Kidney (tissue), 14 donors: ENCODE results near the gene UGGT2. TPM values are rescaled to one million over a fixed set of nuclear protein-coding genes. Genes with fewer than 3 reads are reported as not detected.
A peak's percentile ranks its signal among the peaks of the same experiment; 100 is the strongest.
"Not testable (repeated sequence)": the region's sequence is repeated elsewhere in the genome, so short reads cannot be mapped to it uniquely, and the experiment has no call there.

Experiments
- DNase-seq, 5 donors: peaks; one replicate each; pipeline ENCODE4 v3.0.0-alpha.2; 2013 to 2020
- FAIRE-seq: peaks from 2 replicates; lab custom pipeline; 2012; peaks lifted over from hg19 to GRCh38; lab: Jason Lieb, UNC
- H3K27ac ChIP-seq, 2 donors: one replicate each; pipeline ENCODE4 v1.7.0; 2013; ENCODE audit warnings: low read depth in 2 of 2, low read length in 2 of 2, inconsistent platforms in 1 of 2
- H3K27me3 ChIP-seq: one replicate; pipeline ENCODE4 v1.7.1; 2013; ENCODE audit warnings: low read length, inconsistent platforms; ENCODE audit not compliant: control insufficient read depth, insufficient read depth
- H3K36me3 ChIP-seq, 3 donors: one replicate each; pipeline versions ENCODE4 v1.7.0 to v1.7.1; 2013; ENCODE audit warnings: low read length in 3 of 3, control low read depth in 1 of 3, inconsistent platforms in 1 of 3; ENCODE audit not compliant: insufficient read depth in 3 of 3, control insufficient read depth in 2 of 3
- H3K4me1 ChIP-seq, 3 donors: one replicate each; pipeline versions ENCODE4 v1.7.0 to v1.7.1; 2013; ENCODE audit warnings: low read length in 3 of 3, inconsistent platforms in 1 of 3, low read depth in 1 of 3; ENCODE audit not compliant: control insufficient read depth in 2 of 3, insufficient read depth in 2 of 3
- H3K4me3 ChIP-seq, 3 donors: one replicate each; pipeline versions ENCODE4 v1.7.0 to v1.8.1; 2013; ENCODE audit warnings: low read length in 3 of 3, control low read depth in 1 of 3, inconsistent platforms in 1 of 3
- H3K9ac ChIP-seq, 3 donors: one replicate each; pipeline versions ENCODE4 v1.7.0 to v1.7.1; 2013; ENCODE audit warnings: low read length in 3 of 3, control low read depth in 1 of 3, inconsistent platforms in 1 of 3
- H3K9me3 ChIP-seq, 3 donors: one replicate each; pipeline versions ENCODE4 v1.7.0 to v1.7.1; 2013; ENCODE audit warnings: low read length in 3 of 3, control low read depth in 1 of 3, inconsistent platforms in 1 of 3; ENCODE audit not compliant: control insufficient read depth in 2 of 3, insufficient read depth in 1 of 3
- intact Hi-C: fragments of 100-400 bp; cut with DNase I; formaldehyde crosslinking; loops from one replicate; pipeline ENCODE4 v1.11.1; 2022
- polyA plus RNA-seq: library from polyadenylated mRNA; stranded (reverse); fragments of 350-450 nt; fragmentation: Illumina TruSeq; extraction: RNeasy Lipid Tissue Mini Kit (QIAGEN cat#74804); gene quantifications from one replicate; pipeline ENCODE4 v1.2.3, GENCODE V29; 2014; ENCODE audit warnings: low read depth, low replicate concordance; ENCODE audit not compliant: insufficient read depth
- total RNA-seq: library from RNA; stranded (reverse); fragmentation: NEBNext Ultra II Directional; extraction: Animal tissue kit (Norgen Biotek cat#: 25700); gene quantifications from one replicate; pipeline ENCODE4 v1.2.1, GENCODE V29; 2021
- TF ChIP-seq, protein P1 (sequence below): IDR thresholded peaks from 3 replicates; pipeline ENCODE4 v1.5.1; 2012; ENCODE audit warnings: mild to moderate bottlenecking, moderate library complexity, borderline replicate concordance; ENCODE audit not compliant: insufficient read depth; ENCODE audit errors: extremely low read depth
- donor health status: control.
- donor health status: control.
- donor health status: control.
- donor health status: control.
- donor health status: control.
- donor health status: DM: yes; HTN: yes; CAD: no.
- donor health status: Normal renal cell carcinoma (clear cell type).

The UGGT2 gene
- total and polyA plus RNA-seq, 2 donors from 2014 or later: 10.0 to 31.9 TPM

DNA sequence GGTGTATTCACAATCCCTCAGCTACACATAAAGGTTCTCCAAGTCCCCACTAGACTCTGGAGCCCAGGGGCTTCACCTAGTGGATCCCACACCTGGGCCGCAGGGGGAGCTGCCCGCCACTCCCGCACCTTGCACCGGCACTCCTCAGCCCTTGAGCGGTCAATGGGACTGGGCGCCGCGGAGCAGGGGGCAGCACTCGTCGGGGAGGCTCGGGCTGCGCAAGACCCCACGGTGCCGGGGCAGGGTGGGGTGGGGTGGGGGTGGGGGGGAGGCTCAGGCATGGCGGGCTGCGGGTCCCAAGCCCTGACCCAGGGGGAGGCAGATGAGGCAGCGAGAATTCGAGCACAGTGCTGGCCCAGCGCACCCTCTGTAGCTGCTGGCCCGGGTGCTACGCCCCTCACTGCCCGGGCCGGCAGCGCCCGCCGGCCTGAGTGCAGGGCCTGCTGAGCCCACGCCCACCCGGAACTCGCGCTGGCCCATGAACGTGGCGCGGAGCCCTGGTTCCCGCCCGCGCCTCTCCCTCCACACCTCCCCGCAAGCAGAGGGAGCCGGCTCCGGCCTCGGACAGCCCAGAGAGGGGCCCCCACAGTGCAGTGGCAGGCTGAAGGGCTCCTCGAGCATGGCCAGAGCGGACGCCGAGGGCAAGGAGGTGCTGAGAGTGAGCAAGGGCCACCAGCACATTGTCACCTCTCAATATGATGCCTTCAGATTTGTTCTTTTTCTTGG lies 121.7 kb downstream of the UGGT2 start:
- peak in 1 of 5 donors; percentile 60 for DNase-seq
- FAIRE-seq: no peak
- Histone ChIP-seq H3K27ac (no peak overlapping the region), H3K27me3 (no peaks in the 10 kb centered on the region), H3K9ac (no peak overlapping the region), H3K36me3 (peaks cover 0 to 12% (median 7%) of the 10 kb centered on the region in 3 donors), H3K9me3 (peaks cover 0 to 7% (median 3%) of the 10 kb centered on the region in 3 donors), H3K4me1 (no peaks in the 10 kb centered on the region), H3K4me3 (no peak overlapping the region)
- TF ChIP-seq, protein P1, sequence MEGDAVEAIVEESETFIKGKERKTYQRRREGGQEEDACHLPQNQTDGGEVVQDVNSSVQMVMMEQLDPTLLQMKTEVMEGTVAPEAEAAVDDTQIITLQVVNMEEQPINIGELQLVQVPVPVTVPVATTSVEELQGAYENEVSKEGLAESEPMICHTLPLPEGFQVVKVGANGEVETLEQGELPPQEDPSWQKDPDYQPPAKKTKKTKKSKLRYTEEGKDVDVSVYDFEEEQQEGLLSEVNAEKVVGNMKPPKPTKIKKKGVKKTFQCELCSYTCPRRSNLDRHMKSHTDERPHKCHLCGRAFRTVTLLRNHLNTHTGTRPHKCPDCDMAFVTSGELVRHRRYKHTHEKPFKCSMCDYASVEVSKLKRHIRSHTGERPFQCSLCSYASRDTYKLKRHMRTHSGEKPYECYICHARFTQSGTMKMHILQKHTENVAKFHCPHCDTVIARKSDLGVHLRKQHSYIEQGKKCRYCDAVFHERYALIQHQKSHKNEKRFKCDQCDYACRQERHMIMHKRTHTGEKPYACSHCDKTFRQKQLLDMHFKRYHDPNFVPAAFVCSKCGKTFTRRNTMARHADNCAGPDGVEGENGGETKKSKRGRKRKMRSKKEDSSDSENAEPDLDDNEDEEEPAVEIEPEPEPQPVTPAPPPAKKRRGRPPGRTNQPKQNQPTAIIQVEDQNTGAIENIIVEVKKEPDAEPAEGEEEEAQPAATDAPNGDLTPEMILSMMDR: no peak
- intact Hi-C loops: no loop called here

DNA sequence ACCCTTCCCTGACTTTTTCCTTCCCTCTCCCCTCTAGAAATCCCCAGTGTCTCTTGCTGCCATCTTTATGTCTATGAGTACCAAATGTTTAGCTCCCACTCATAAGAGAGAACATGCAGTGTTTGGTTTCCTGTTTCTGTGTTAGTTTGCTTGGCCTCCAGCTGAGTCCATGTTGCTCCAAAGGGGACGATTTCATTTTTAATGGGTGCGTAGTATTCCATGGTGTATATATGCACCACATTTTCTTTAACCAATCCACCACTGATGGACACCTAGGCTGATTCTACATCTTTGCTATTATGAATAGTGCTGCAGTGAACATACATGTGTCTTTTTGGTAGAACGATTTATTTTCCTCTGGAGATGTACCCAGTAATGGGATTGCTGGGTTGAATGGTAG lies 123.8 kb downstream of the UGGT2 start:
- FAIRE-seq (no peak), DNase-seq (no peak)
- TF ChIP-seq, protein P1: no peak
- Histone ChIP-seq H3K9me3 (peaks cover 0 to 7% (median 3%) of the 10 kb centered on the region in 3 donors), H3K27ac (no peak overlapping the region), H3K4me1 (no peaks in the 10 kb centered on the region), H3K36me3 (peaks cover 0 to 4% (median 3%) of the 10 kb centered on the region in 3 donors), H3K4me3 (no peak overlapping the region), H3K27me3 (no peaks in the 10 kb centered on the region), H3K9ac (no peak overlapping the region)
- intact Hi-C loops: no loop called here

DNA sequence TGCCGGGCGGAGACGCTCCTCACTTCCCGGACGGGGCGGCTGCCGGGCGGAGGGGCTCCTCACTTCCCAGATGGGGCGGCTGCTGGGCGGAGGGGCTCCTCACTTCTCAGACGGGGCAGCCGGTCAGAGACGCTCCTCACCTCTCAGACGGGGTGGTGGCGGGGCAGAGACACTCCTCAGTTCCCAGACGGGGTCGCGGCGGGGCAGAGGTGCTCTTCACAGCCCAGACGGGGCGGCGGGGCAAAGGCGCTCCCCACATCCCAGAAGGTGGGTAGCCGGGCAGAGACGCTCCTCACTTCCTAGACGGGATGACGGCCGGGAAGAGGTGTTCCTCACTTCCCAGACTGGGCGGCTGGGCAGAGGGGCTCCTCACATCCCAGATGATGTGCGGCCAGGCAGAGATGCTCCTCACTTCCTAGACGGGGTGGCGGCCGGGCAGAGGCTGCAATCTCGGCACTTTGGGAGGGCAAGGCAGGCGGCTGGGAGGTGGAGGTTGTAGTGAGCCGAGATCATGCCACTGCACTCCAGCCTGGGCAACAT lies 124.8 kb downstream of the UGGT2 start:
- H3K36me3 ChIP-seq, H3K9ac ChIP-seq, intact Hi-C loops, H3K9me3 ChIP-seq, H3K27ac ChIP-seq, H3K4me3 ChIP-seq, FAIRE-seq, H3K4me1 ChIP-seq, H3K27me3 ChIP-seq: not testable (repeated sequence)
- peak in 1 of 5 donors; percentile 56 for DNase-seq

GRCh38 chr13:95926231-95926630 lies 127.0 kb downstream of the UGGT2 start:
- H3K27ac ChIP-seq: no peak overlapping the region
- intact Hi-C loops: no loop called here
- H3K4me3 ChIP-seq: no peak overlapping the region
- no peak overlapping the region for H3K9ac ChIP-seq
- TF ChIP-seq, protein P1: no peak
- no peaks in the 10 kb centered on the region for H3K4me1 ChIP-seq
- peaks cover 0 to 3% (median 0%) of the 10 kb centered on the region in 3 donors for H3K36me3 ChIP-seq
- peaks cover 0 to 7% (median 3%) of the 10 kb centered on the region in 3 donors for H3K9me3 ChIP-seq
- FAIRE-seq (no peak), DNase-seq (peak in 2 of 5 donors; percentile 37 to 38)
- no peaks in the 10 kb centered on the region for H3K27me3 ChIP-seq
